Cardiac septum (tissue), 1 donor: Measurements from ENCODE around the gene PPP3R1. TPM values are rescaled to one million over a fixed set of nuclear protein-coding genes. Genes with fewer than 3 reads are reported as not detected.

Experiments
- DNase-seq: peaks from one replicate; pipeline ENCODE4 v3.0.0-alpha.2; 2020; ENCODE audit warnings: low spot score
- intact Hi-C: fragments of 100-400 bp; cut with DNase I; formaldehyde crosslinking; loops from one replicate; pipeline ENCODE4 v1.14.0; 2022
- total RNA-seq: library from RNA; stranded (reverse); fragmentation: NEBNext Ultra II Directional; extraction: Animal tissue kit (Norgen Biotek cat#: 25700); gene quantifications from one replicate; pipeline ENCODE4 v1.2.1, GENCODE V29; 2021
- donor health status: DM: no; HTN: no; CAD: no.

Gene PPP3R1
- total RNA-seq, 1 donor from 2014 or later: 33.4 TPM

DNA sequence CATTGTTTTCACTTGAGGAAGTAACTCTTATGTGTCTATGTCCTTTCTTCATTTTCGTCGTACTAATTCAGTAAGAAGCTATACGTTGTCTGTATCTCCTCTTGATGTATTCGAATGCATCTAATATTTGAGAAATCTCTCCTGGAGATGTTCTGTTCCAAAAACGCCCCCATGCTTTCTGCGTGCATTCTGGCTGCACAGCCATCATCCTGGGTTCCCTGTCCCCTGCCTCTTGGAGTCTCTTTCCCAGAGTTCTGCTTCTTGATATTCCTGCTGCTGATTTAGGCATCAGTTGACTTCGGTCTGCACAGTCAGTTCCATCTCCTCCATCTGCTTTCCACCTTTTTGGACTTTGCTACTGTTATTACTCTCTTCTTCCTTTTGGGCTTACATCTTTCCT, 81.2 kb downstream of the PPP3R1 start:
- DNase-seq: no peak
- intact Hi-C loops: no loop called here

DNA sequence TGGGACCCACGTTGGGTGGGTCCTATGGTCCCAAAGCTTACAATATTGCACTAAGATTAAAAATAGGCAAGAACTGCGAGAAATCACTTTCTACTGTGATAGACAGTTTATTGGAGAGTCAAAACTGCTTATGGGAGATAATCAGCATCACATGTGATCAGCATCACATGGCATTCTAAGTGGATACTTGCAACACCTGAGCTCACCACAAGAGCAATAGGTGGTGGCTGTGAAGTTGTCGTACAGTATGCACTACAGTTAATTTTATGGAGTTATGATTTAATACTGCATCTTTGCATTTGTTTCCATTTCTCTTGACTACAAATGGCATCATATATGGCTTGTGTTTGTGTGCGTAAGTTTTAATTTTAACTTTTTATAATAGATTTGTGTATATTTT, 83.0 kb downstream of the PPP3R1 start:
- intact Hi-C loops: no loop called here
- DNase-seq: no peak

GRCh38 chr2:68167186-68167585, 85.1 kb downstream of the PPP3R1 start:
- intact Hi-C loops: no loop called here
- DNase-seq: no peak

- intact Hi-C loops: no loop called here
- DNase-seq: no peak
Measured at GRCh38 chr2:68163641-68164040, 88.7 kb downstream of the PPP3R1 start.

DNA sequence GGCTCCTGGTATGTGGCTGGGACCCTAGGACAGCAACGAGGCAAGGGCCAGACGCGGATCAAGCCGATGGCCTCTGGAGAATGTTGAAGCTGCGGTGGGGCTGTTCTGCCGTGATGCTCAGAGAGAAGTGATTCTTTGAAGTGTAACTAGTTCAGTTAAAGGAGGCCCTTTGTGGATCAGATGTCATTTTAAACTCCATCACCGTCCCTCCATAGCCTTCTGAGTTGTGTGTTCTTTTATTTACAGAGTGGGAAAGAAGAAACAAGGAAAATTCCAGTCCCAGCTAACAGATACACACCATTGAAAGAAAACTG, 94.2 kb downstream of the PPP3R1 start:
- no peak for DNase-seq
- intact Hi-C loops: loop anchor here (10.0 kb wide), 1 partner anchor 93 kb away; the partner anchor contains the start of gene C1D

- DNase-seq: peak; percentile 98
Measured at GRCh38 chr2:68157402-68158133, 94.8 kb downstream of the PPP3R1 start, which contains the start of gene PNO1. PNO1 (plus strand) TSS chr2:68157888; CDS start chr2:68157935, 47 bp downstream.

DNA sequence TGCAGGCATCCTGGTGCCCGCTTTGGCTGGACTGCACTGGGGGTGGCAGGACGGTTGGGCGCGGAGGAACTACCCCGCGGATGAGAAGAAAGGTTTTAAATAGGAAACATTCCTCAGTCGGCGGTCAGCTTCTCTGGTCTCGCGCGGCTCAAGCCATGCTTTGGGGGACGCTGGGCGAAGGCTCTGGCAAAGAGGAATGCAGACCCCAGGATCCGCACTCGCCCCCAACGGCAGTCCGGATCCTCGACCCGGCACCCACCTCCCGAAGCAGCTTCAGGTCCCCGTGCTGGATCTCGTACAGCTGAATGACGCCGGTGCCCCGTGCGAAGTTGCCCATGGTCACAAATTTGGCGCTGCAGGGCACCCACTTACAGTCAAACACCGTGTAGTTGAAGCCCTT, 95.3 kb downstream of the PPP3R1 start:
- DNase-seq: peak; percentile 75
- intact Hi-C loops: loop anchor here (2.0 to 10.0 kb wide), 2 partner anchors 92 to 96 kb away; partner anchors contain the start of genes C1D and PPP3R1

More at GRCh38 chr2:68157402-68158133, 94.8 kb downstream of the PPP3R1 start, which contains the start of gene PNO1:
- intact Hi-C loops: loop anchor here (2.0 to 10.0 kb wide), 2 partner anchors 93 to 95 kb away; partner anchors contain the start of genes C1D and PPP3R1

- intact Hi-C loops: loop anchor here (2.0 to 10.0 kb wide), 2 partner anchors 92 to 96 kb away; partner anchors contain the start of genes C1D and PPP3R1
- DNase-seq: no peak
Measured at GRCh38 chr2:68156419-68156818, 95.9 kb downstream of the PPP3R1 start.

GRCh38 chr2:68155618-68156017, 96.7 kb downstream of the PPP3R1 start:
- intact Hi-C loops: loop anchor here (2.0 to 10.0 kb wide), 2 partner anchors 91 to 97 kb away; partner anchors contain the start of genes C1D and PPP3R1
- DNase-seq: no peak

DNA sequence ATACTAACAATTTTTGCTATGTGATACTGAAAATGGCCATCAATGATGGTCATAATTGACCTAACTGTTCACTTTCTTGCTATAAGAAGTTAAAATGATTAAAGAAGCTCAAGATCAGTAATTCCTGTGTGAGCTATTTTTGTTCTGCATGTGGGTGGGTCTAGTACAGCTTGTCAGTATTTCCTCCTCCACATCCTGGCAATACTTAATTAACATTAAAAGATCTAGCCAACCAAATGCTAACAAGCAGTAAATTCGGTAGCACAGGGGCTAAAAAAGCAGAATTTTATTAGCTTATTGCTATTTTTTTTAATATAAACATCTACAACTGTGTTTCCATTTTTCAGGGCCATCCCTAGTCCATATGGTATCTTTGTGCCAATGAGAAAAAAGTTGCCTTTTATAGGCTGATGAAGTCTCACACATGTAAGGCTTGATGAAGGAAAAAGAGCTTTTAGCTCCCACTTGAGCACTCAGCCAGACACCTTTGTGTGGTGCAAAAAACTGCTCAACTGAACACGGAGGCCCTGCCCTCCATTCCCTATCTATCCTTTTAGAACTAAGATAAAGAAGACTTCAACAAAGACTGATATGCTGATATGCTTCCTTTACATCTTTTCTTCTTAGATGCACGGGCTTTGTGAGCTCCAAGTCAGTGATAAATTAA, 99.5 kb downstream of the PPP3R1 start:
- intact Hi-C loops: loop anchor here (10.0 kb wide), 1 partner anchor 88 kb away; the partner anchor contains the start of gene C1D
- DNase-seq: no peak

DNA sequence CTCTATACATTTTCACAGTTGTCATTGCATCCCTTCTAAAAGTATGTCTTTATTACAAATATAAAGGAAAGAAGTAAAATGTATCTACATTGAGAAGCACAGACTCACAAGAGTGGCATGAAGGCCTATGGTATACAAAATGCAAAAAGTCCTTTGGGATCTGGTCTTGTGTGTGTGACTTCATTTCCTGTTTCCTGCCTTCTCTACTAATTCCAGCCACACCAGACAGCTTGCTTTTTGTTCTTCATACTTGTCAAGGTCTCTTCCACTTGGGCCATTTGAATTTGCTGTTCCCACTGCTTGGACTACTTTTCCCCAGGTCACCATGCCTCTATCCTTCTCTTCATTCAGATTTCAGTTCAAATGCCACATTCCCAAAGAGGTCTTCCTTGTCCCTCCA, 101.3 kb downstream of the PPP3R1 start:
- DNase-seq: no peak
- intact Hi-C loops: loop anchor here (10.0 kb wide), 1 partner anchor 86 kb away; the partner anchor contains the start of gene C1D

DNA sequence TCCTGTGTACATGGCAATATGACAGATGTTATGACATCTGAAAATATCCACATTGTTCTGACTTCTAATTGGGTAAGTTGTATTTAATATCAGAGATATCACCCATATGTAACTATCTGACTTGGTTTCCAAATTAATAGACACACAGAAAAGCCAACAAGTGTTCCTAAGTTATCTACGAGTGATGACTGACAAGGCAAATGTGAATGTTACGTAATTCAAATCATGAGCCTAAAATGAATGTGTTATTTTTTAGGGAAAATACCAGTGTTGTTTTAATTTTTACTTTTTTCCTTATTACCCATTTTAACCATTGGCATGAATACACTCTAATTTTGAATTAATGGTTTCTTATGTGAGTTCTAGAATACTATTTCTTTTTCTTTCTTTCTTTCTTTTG, 110.5 kb downstream of the PPP3R1 start:
- DNase-seq: no peak
- intact Hi-C loops: no loop called here

- intact Hi-C loops: no loop called here
Measured at GRCh38 chr2:68135448-68136320, 116.6 kb downstream of the PPP3R1 start.

GRCh38 chr2:68134554-68134953, 117.8 kb downstream of the PPP3R1 start:
- no peak for DNase-seq
- intact Hi-C loops: no loop called here

More at GRCh38 chr2:68135448-68136320, 116.6 kb downstream of the PPP3R1 start:
- no peak for DNase-seq

- no peak for DNase-seq
- intact Hi-C loops: no loop called here
Measured at GRCh38 chr2:68134120-68134519, 118.2 kb downstream of the PPP3R1 start.

Other genes starting within 250 kb of the PPP3R1 start
- gene C1D, start 189.5 kb downstream of the PPP3R1 start, total RNA-seq: 17.9 TPM
- gene PNO1, start 94.6 kb downstream of the PPP3R1 start, total RNA-seq: 10.8 TPM
- gene CNRIP1, start 67.4 kb upstream of the PPP3R1 start, total RNA-seq: 10.1 TPM
- gene PLEK, start 112.8 kb upstream of the PPP3R1 start, total RNA-seq: 3.7 TPM
- gene FBXO48, start 214.8 kb upstream of the PPP3R1 start, total RNA-seq: 0.92 TPM
- 6.5 TPM for gene APLF, start 215.1 kb upstream of the PPP3R1 start, total RNA-seq